Eye (tissue), 1 donor: ENCODE measurements around the gene NEURL1.

ENCODE experiments used
- DNase-seq: peaks from one replicate; pipeline ENCODE4 v3.0.0-alpha.2; 2015

The NEURL1 gene

GRCh38 chr10:103568505-103568904, 75.0 kb downstream of the NEURL1 start:
- DNase-seq = no peak

- peak; percentile 44 for DNase-seq
Measured at GRCh38 chr10:103569896-103570295, 76.4 kb downstream of the NEURL1 start.

GRCh38 chr10:103570844-103571655, 77.5 kb downstream of the NEURL1 start:
- DNase-seq = no peak

- no peak for DNase-seq
Measured at GRCh38 chr10:103571656-103571975, 78.1 kb downstream of the NEURL1 start.

- no peak for DNase-seq
Measured at GRCh38 chr10:103572347-103573204, 79.1 kb downstream of the NEURL1 start.

GRCh38 chr10:103573205-103573487, 79.6 kb downstream of the NEURL1 start:
- no peak for DNase-seq

- DNase-seq = no peak
Measured at GRCh38 chr10:103574097-103575061, 80.9 kb downstream of the NEURL1 start.

GRCh38 chr10:103575416-103576075, 82.0 kb downstream of the NEURL1 start:
- no peak for DNase-seq

GRCh38 chr10:103576076-103576471, 82.6 kb downstream of the NEURL1 start:
- DNase-seq = no peak

- DNase-seq = peak; percentile 13
Measured at GRCh38 chr10:103576862-103577261, 83.4 kb downstream of the NEURL1 start.

- DNase-seq = no peak
Measured at GRCh38 chr10:103578782-103579382, 85.4 kb downstream of the NEURL1 start.

- no peak for DNase-seq
Measured at GRCh38 chr10:103580011-103580410, 86.5 kb downstream of the NEURL1 start.

GRCh38 chr10:103580430-103580829, 86.9 kb downstream of the NEURL1 start:
- DNase-seq = peak; percentile 23

- DNase-seq = no peak
Measured at GRCh38 chr10:103581499-103581898, 88.0 kb downstream of the NEURL1 start.

- peak; percentile 75 for DNase-seq
Measured at GRCh38 chr10:103582331-103583123, 89.0 kb downstream of the NEURL1 start.

GRCh38 chr10:103583871-103584215, 90.3 kb downstream of the NEURL1 start:
- DNase-seq = no peak

GRCh38 chr10:103584216-103585010, 90.9 kb downstream of the NEURL1 start:
- peak; percentile 62 for DNase-seq

GRCh38 chr10:103585011-103585405, 91.5 kb downstream of the NEURL1 start:
- DNase-seq = no peak

- DNase-seq = no peak
Measured at GRCh38 chr10:103587073-103587472, 93.6 kb downstream of the NEURL1 start.

GRCh38 chr10:103589074-103589630, 95.6 kb downstream of the NEURL1 start:
- no peak for DNase-seq
